Subcutaneous adipose tissue (tissue), 4 donors: Measurements from ENCODE around the gene EDNRB. TPM values are rescaled to one million over a fixed set of nuclear protein-coding genes. Genes with fewer than 3 reads are reported as not detected.

Experiments used
- total RNA-seq, 4 donors: library from RNA; depleted of rRNA; stranded (reverse); fragments of >200 nt; gene quantifications; one replicate each; pipeline ENCODE4 v1.1.0, GENCODE V29; 2016
- TF ChIP-seq, protein P1 (sequence below): fragments of 450-650 bp; IDR thresholded peaks from one replicate; pipeline ENCODE4 v1.5.1; 2016; ENCODE audit warnings: low read depth, mild to moderate bottlenecking, control low read depth, antibody characterized with exemption, moderate library complexity

EDNRB gene
- total RNA-seq, 4 donors from 2014 or later: 99.8 to 163 (median 103) TPM

GRCh38 chr13:77925616-77926015 is 7.0 kb upstream of the EDNRB start:
- TF ChIP-seq, protein P1, sequence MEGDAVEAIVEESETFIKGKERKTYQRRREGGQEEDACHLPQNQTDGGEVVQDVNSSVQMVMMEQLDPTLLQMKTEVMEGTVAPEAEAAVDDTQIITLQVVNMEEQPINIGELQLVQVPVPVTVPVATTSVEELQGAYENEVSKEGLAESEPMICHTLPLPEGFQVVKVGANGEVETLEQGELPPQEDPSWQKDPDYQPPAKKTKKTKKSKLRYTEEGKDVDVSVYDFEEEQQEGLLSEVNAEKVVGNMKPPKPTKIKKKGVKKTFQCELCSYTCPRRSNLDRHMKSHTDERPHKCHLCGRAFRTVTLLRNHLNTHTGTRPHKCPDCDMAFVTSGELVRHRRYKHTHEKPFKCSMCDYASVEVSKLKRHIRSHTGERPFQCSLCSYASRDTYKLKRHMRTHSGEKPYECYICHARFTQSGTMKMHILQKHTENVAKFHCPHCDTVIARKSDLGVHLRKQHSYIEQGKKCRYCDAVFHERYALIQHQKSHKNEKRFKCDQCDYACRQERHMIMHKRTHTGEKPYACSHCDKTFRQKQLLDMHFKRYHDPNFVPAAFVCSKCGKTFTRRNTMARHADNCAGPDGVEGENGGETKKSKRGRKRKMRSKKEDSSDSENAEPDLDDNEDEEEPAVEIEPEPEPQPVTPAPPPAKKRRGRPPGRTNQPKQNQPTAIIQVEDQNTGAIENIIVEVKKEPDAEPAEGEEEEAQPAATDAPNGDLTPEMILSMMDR: no peak

- TF ChIP-seq, protein P1: no peak
Observed at GRCh38 chr13:77919921-77920294, 1.3 kb upstream of the EDNRB start.

DNA sequence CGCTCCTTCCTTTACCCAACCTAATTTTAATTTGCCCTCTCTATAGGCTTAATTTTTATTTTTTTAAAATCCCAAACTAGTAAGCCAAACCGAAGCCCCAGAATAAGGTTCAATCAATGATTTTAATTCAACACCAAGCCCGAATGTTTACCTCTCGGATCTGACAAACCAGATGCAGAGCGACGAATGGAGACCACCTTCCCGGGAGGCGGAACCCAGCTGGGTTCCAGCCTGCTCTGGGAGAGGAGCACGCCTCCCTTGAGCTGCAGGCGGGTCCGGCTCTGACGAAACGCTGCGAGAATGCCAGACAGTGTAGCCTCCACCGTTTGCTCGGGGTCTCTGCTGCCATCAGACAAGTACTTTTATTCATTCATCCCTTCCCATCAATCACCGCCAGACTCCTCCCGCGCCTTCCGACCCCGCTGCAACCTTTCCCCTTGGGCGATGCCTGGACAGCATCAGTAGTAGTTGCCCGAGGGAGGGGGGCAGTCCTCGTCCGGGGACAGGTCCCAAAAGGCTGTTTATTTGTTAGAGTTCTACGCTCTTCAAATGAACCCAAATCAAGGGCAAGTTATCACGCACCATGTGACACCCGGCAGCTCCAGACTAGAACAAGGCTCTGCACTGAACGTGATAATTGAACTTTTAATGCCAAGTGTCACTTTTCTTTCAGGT is 752 bp upstream of the EDNRB start:
- TF ChIP-seq, protein P1: no peak

DNA sequence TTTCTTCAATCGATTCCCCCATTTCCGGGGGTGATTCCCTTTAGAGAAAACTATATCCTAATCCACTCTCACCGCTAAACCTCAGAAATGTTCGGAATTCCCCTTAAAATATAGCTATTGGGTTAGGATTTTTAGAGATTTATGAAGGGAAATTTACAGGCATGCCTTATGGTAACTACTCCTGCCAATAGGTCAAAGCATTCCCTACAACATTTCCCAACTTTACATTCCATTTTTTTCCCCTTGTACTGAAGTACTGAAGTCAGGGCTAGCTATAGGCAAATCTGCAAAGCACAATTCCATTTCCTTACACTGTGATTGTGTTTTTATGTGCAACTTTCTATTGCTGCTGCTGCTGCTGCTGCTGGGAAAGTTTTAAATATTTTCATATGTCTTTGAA is 2.1 kb downstream of the EDNRB start:
- TF ChIP-seq, protein P1: no peak

DNA sequence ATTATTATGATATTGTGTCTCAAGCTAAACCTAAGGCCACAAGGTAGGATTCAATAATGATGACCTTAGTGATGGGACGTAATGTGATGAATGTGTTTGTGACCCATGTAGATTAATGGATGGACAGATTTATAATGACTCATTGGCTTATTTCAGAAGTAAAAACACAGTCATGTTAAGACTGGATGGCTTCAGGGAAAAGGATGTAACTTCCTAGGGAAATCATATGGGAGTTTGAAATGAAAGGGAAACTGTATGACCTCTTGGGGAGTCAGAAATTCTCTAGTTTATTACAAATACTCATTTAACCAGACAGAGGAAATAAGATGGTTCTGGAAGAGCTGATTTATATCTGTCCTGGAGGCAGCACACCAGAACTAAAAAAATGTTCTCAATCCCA is 2.9 kb downstream of the EDNRB start:
- TF ChIP-seq, protein P1: no peak

DNA sequence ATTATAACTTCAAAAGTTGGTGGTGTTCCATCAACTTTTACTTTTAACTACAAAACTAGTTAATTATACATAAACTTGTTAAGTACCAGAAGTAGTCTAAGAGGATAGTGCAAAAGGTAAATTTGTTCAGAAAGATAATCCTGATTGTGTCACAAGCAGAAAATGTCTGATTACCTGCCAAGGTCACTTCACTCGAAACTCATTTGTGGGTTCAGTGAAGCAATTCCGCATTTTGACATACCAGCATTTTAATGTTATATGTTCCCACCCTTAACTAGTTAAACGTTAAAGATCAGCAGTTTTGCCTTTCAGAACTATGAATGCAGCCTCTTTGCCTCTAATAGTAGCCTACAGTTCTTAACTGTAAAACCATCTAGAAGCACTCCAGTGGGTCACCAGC is 5.6 kb downstream of the EDNRB start:
- TF ChIP-seq, protein P1: no peak

GRCh38 chr13:77911751-77912150 is 6.9 kb downstream of the EDNRB start:
- TF ChIP-seq, protein P1: no peak
